Activated naive CD4-positive, alpha-beta T cell treated with anti-CD3 and anti-CD28 coated beads, Interleukin-2, amount 10 ng/mL, durations not matched to agents 7 days and 5 days (primary cell): ENCODE results near the gene ATP5F1C.

Experiments used
- CTCF ChIA-PET: fragments of 350-600 bp; sonication (Branson Sonifier 250); formaldehyde crosslinking; loops from one replicate; lab custom pipeline; 2021; ENCODE audit warnings: antibody characterized with exemption; lab: Charles Lee
- DNase-seq: peaks from one replicate; pipeline ENCODE4 v3.0.0-alpha.2; 2020
- H3K27ac Mint-ChIP-seq: one replicate; pipeline ENCODE4 v1.8.0; 2021; ENCODE audit warnings: mild to moderate bottlenecking, moderate library complexity, mixed read lengths
- H3K27me3 Mint-ChIP-seq: one replicate; pipeline ENCODE4 v1.8.0; 2021; ENCODE audit warnings: mild to moderate bottlenecking, mixed read lengths
- H3K36me3 Mint-ChIP-seq: one replicate; pipeline ENCODE4 v1.8.0; 2021; ENCODE audit warnings: mixed read lengths
- H3K4me1 Mint-ChIP-seq: one replicate; pipeline ENCODE4 v1.8.0; 2021; ENCODE audit warnings: mixed read lengths
- H3K4me3 Mint-ChIP-seq: one replicate; pipeline ENCODE4 v1.8.0; 2021; ENCODE audit warnings: mild to moderate bottlenecking, moderate library complexity, mixed read lengths
- H3K9me3 Mint-ChIP-seq: one replicate; pipeline ENCODE4 v1.8.0; 2021; ENCODE audit warnings: mixed read lengths

ATP5F1C gene

DNA sequence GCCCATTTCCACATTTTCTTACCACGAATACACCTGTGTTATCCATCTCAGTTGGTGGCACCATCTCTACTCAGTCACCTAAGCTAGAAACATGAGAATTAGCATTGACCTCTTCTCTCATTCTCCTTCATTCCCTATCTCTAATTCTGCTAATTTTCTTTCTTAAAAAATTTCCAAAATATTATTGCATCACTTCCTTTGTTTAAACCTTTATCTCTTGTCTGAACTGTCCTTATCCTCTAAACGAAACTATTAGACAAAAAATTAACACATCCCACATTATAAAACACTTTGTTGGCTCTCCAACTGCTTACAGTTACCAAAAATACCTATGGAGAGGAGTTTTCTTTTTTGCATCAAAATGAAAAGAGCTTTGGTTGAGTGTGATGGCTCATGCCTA lies 48.6 kb downstream of the ATP5F1C start:
- CTCF ChIA-PET, result no interaction called here
- Mint-ChIP-seq H3K4me3 (no peak overlapping the region), H3K27me3 (no peaks in the 10 kb centered on the region), H3K4me1 (peaks cover 4% of the 10 kb centered on the region), H3K9me3 (no peaks in the 10 kb centered on the region), H3K27ac (no peak overlapping the region), H3K36me3 (peaks cover 26% of the 10 kb centered on the region)
- no peak for DNase-seq

DNA sequence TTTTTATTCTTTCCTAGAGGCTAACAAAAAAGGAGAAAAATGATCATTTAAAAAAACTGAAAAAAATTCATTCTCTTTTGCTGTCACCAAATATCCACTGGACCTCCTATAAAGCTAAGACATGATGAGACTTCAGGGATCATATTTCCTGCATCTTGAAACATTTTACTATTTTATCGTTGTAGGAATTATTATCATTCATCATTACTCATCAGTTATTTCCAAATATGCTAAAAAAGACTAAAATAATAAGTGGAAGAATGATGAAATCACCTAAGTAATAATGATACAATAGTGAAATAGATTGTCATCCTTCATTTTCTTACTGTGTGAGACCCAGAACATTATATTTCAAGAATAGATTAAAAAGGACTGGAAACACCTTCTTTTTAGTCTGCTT lies 58.6 kb downstream of the ATP5F1C start:
- Mint-ChIP-seq H3K4me1 (no peaks in the 10 kb centered on the region), H3K27ac (no peak overlapping the region), H3K4me3 (no peak overlapping the region), H3K36me3 (no peaks in the 10 kb centered on the region), H3K27me3 (no peaks in the 10 kb centered on the region), H3K9me3 (no peaks in the 10 kb centered on the region)
- CTCF ChIA-PET, result no interaction called here
- no peak for DNase-seq

DNA sequence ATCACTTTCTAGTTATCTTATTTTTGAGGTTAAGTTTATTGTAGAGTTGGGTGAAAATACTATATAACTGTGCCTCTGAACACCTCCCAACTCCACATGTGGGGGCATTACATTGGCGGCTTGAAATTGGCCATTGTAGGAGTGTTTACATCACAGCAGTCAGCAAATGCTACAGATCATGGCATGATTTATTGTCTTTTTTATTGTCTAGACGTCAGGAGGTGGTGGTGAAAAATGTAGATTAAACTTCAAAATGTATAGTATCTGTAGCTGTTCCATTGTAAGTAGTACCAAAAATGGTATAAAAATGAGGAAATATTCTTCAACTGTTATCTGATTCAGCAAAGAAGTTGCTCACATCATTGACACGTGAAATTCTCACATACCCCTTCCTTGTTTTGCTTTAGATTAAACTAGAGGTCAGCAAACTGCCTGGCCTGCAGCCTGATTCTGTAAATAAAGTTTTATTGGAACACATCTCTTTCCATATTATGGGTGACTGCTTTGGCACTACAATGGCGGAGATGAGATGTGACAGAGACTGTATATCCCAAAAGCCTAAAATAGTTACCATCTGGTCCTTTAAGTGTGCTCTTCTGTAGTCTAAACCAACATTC lies 65.4 kb downstream of the ATP5F1C start:
- no peaks in the 10 kb centered on the region for H3K27me3 Mint-ChIP-seq
- H3K4me3 Mint-ChIP-seq, result no peak overlapping the region
- no peaks in the 10 kb centered on the region for H3K4me1 Mint-ChIP-seq
- no peak overlapping the region for H3K27ac Mint-ChIP-seq
- no peak for DNase-seq
- H3K36me3 Mint-ChIP-seq, result peaks cover 3% of the 10 kb centered on the region
- CTCF ChIA-PET, result no interaction called here
- no peaks in the 10 kb centered on the region for H3K9me3 Mint-ChIP-seq

DNA sequence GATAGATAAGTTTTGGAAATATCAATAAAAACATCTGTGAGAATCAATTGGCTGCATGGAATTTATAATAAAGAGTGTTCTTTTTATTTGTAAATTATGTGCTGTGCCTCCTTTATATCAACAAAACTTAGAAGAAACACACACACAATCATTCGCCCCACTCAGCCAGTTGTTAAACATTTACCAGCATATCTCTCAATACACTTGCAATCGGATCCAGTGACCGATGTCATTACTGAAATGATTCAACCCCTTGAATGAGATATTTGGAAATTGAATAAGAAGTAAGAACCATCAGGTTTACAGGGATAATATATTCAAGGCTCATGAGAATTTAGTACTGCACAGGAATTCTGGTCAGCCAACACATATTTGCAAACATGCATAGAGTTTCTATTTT lies 65.9 kb downstream of the ATP5F1C start:
- Mint-ChIP-seq H3K36me3 (peaks cover 3% of the 10 kb centered on the region), H3K27ac (no peak overlapping the region), H3K27me3 (no peaks in the 10 kb centered on the region), H3K9me3 (no peaks in the 10 kb centered on the region), H3K4me3 (no peak overlapping the region), H3K4me1 (no peaks in the 10 kb centered on the region)
- CTCF ChIA-PET, result no interaction called here
- DNase-seq, result no peak

DNA sequence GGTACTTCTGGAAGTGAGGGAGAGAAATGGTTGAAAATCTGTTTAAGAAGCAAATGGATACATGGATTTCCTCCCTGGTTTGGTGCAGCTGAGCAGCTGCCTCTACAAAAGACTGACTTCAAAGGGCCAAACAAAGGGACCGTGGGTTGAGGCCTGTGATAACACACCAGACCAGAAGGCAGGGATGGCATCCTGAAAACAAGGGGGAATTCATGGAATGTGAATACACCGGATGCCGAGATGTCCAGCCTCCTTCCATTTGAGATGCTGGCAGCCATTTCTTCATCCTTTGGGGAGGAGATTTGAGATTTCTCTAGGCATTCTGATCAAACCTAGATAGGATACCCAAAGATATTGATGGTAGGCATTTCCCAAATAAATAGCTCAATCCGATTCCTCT lies 67.2 kb downstream of the ATP5F1C start:
- no peaks in the 10 kb centered on the region for H3K4me1 Mint-ChIP-seq
- no peak overlapping the region for H3K4me3 Mint-ChIP-seq
- H3K36me3 Mint-ChIP-seq, result peaks cover 5% of the 10 kb centered on the region
- H3K27me3 Mint-ChIP-seq, result no peaks in the 10 kb centered on the region
- CTCF ChIA-PET, result no interaction called here
- peaks cover 4% of the 10 kb centered on the region for H3K9me3 Mint-ChIP-seq
- no peak for DNase-seq
- no peak overlapping the region for H3K27ac Mint-ChIP-seq

DNA sequence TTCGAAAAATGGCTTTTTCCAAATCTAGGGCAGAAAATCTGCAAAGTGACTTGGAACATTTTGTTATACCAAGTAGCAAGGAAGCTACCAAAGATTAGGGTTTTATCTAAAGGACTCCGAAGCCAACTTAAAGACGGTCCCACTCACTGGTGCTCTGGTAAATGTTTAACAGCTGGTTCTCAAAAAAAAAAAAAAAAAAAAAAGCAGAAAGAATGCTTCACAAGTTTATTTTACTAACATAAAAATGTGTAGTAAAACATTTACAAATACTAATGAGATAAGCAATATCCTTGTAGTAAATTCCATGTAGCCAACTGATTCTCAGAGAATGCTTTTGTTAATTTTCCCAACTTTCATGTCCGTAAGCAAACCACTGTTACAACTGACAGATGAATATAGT lies 68.7 kb downstream of the ATP5F1C start:
- H3K4me1 Mint-ChIP-seq, result no peaks in the 10 kb centered on the region
- peaks cover 9% of the 10 kb centered on the region for H3K9me3 Mint-ChIP-seq
- DNase-seq, result no peak
- H3K27me3 Mint-ChIP-seq, result no peaks in the 10 kb centered on the region
- peaks cover 8% of the 10 kb centered on the region for H3K36me3 Mint-ChIP-seq
- H3K4me3 Mint-ChIP-seq, result no peak overlapping the region
- CTCF ChIA-PET, result no interaction called here
- H3K27ac Mint-ChIP-seq, result no peak overlapping the region

DNA sequence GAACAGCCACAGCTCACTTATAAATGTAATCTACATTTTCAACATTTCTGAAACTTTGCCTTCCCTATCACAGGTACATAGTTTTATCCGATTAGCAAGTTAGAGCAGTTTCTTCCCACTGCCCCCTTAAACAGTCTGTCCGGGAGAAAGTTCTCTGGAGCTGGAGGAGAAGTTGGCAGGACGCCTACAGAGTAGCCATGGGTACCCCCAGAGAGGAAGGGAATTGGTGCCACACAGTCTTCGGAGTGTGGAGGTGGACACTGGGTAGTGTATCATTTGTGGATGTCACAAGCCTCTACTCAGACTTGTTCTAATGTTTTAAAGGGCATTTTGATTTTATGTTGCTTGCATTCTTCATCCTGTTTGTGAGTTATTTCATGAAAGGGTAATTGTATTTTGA lies 69.3 kb downstream of the ATP5F1C start:
- CTCF ChIA-PET, result no interaction called here
- Mint-ChIP-seq H3K4me1 (no peaks in the 10 kb centered on the region), H3K36me3 (peaks cover 12% of the 10 kb centered on the region), H3K4me3 (no peak overlapping the region), H3K27me3 (no peaks in the 10 kb centered on the region), H3K27ac (no peak overlapping the region), H3K9me3 (peaks cover 15% of the 10 kb centered on the region)
- DNase-seq, result no peak
